Measurements from ENCODE around the gene OR4C3.
"Not testable (repeated sequence)": the region's sequence is repeated elsewhere in the genome, so short reads cannot be mapped to it uniquely, and the experiment has no call there.

OR4C3 gene

GRCh38 chr11:48324620-48325019 is at the start of gene OR4C3:
Gene OR4C3 (plus strand): TSS chr11:48324920. CDS start chr11:48325022, 102 bp downstream.
- H3K27me3 Mint-ChIP-seq; ATAC-seq (replicated peaks; ENCODE audit: extremely low read depth, poor library complexity, severe bottlenecking); H3K4me3 Mint-ChIP-seq; DNase-seq (ENCODE audit: low spot score in 2 of 2); H3K9me3 Mint-ChIP-seq; H3K36me3 Mint-ChIP-seq (ENCODE audit: insufficient read depth): not testable (repeated sequence)
- H3K4me1 Mint-ChIP-seq, result peaks cover 23% of the 10 kb centered on the region
- H3K27ac Mint-ChIP-seq (ENCODE audit: low read depth), result peak within 1 kb of the TSS; percentile 60

DNA sequence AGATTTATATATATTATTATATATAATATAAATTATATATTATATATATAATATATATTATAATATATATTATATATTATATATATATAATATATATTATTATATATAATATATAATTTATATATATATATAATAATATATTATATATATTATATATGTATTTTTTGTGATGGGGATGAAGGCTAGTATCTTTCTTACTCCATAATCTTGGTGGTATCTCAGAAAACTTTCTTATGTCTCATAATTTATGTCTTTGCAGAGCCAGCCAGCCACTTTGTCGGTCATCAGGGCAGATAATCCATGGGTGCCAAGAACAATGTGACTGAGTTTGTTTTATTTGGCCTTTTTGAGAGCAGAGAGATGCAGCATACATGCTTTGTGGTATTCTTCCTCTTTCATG is 18.8 kb upstream of the OR4C3 start, which contains the start of gene OR4S1:
Gene OR4S1, plus strand, starts transcription at position 301 of the 400 bp plus-strand sequence. Its CDS starts 0 bp downstream, at position 301.
- H3K4me3 Mint-ChIP-seq, result no peak within 1 kb of the TSS
- no peak for ATAC-seq (replicated peaks; ENCODE audit: extremely low read depth, poor library complexity, severe bottlenecking)
- H3K4me1 Mint-ChIP-seq, result no peaks in the 10 kb centered on the region

GRCh38 chr11:48307760-48308386 is 16.8 kb upstream of the OR4C3 start:
- no peaks in the 10 kb centered on the region for H3K4me1 Mint-ChIP-seq
- DNase-seq (ENCODE audit: low spot score in 2 of 2) (peak; percentile 36 to 41), ATAC-seq (replicated peaks; ENCODE audit: extremely low read depth, poor library complexity, severe bottlenecking) (no peak)
- no peak overlapping the region for H3K27ac Mint-ChIP-seq (ENCODE audit: low read depth)
- H3K9me3 Mint-ChIP-seq, result no peaks in the 10 kb centered on the region
- H3K36me3 Mint-ChIP-seq (ENCODE audit: insufficient read depth), result no peaks in the 10 kb centered on the region
- H3K4me3 Mint-ChIP-seq, result no peak overlapping the region
- H3K27me3 Mint-ChIP-seq, result peaks cover 36% of the 10 kb centered on the region

More for the DNA sequence above, 18.8 kb upstream of the OR4C3 start, which contains the start of gene OR4S1:
- no peaks in the 10 kb centered on the region for H3K9me3 Mint-ChIP-seq
- DNase-seq (ENCODE audit: low spot score in 2 of 2), result no peak
- H3K36me3 Mint-ChIP-seq (ENCODE audit: insufficient read depth), result no peaks in the 10 kb centered on the region
- H3K27me3 Mint-ChIP-seq, result peaks cover 36% of the 10 kb centered on the region
- no peak within 1 kb of the TSS for H3K27ac Mint-ChIP-seq (ENCODE audit: low read depth)

- not testable (repeated sequence) for H3K4me1 Mint-ChIP-seq; DNase-seq (ENCODE audit: low spot score in 2 of 2); H3K36me3 Mint-ChIP-seq (ENCODE audit: insufficient read depth); H3K9me3 Mint-ChIP-seq; ATAC-seq (replicated peaks; ENCODE audit: extremely low read depth, poor library complexity, severe bottlenecking); H3K4me3 Mint-ChIP-seq; H3K27ac Mint-ChIP-seq (ENCODE audit: low read depth)
- peaks cover 13% of the 10 kb centered on the region for H3K27me3 Mint-ChIP-seq
These were observed 11.1 kb upstream of the OR4C3 start for GRCh38 chr11:48313590-48313989.

DNA sequence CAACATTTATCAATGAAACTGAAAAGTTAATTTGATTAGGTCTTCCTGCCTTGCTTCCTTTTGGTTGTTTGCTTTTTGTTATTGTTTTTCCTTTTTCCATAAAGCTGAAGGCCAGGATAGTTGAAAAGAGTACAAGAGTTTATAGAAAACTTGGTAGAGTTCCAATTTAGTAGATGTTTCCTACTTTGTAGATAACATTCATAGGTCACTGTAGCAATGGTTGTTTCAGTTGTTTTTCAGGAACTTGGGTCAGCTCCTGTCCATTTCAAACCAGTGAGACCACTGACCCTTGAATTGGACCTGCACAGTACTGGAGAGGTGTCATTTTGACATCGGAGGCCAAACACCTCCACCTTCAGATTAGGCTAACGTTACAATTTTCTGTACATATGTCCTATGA is 4.9 kb upstream of the OR4C3 start:
- not testable (repeated sequence) for DNase-seq (ENCODE audit: low spot score in 2 of 2); H3K9me3 Mint-ChIP-seq; H3K4me3 Mint-ChIP-seq; ATAC-seq (replicated peaks; ENCODE audit: extremely low read depth, poor library complexity, severe bottlenecking); H3K36me3 Mint-ChIP-seq (ENCODE audit: insufficient read depth); H3K27ac Mint-ChIP-seq (ENCODE audit: low read depth); H3K4me1 Mint-ChIP-seq
- peaks cover 21% of the 10 kb centered on the region for H3K27me3 Mint-ChIP-seq

- peak overlapping the region; percentile 27 for H3K4me3 Mint-ChIP-seq
- H3K4me1 Mint-ChIP-seq, result peaks cover 30% of the 10 kb centered on the region
- H3K27ac Mint-ChIP-seq (ENCODE audit: low read depth), result peak overlapping the region; percentile 78
- peaks cover 6% of the 10 kb centered on the region for H3K9me3 Mint-ChIP-seq
- peaks cover 2% of the 10 kb centered on the region for H3K36me3 Mint-ChIP-seq (ENCODE audit: insufficient read depth)
- peak; percentile 54 for ATAC-seq (replicated peaks; ENCODE audit: extremely low read depth, poor library complexity, severe bottlenecking)
- H3K27me3 Mint-ChIP-seq, result no peaks in the 10 kb centered on the region
- no peak for DNase-seq (ENCODE audit: low spot score in 2 of 2)
These were observed 16.7 kb downstream of the OR4C3 start for GRCh38 chr11:48341466-48341865.

GRCh38 chr11:48342505-48342904 is 17.8 kb downstream of the OR4C3 start:
- H3K4me1 Mint-ChIP-seq, result peaks cover 39% of the 10 kb centered on the region
- ATAC-seq (replicated peaks; ENCODE audit: extremely low read depth, poor library complexity, severe bottlenecking); H3K36me3 Mint-ChIP-seq (ENCODE audit: insufficient read depth); H3K4me3 Mint-ChIP-seq; DNase-seq (ENCODE audit: low spot score in 2 of 2); H3K27me3 Mint-ChIP-seq; H3K27ac Mint-ChIP-seq (ENCODE audit: low read depth): not testable (repeated sequence)
- H3K9me3 Mint-ChIP-seq, result peaks cover 12% of the 10 kb centered on the region

DNA sequence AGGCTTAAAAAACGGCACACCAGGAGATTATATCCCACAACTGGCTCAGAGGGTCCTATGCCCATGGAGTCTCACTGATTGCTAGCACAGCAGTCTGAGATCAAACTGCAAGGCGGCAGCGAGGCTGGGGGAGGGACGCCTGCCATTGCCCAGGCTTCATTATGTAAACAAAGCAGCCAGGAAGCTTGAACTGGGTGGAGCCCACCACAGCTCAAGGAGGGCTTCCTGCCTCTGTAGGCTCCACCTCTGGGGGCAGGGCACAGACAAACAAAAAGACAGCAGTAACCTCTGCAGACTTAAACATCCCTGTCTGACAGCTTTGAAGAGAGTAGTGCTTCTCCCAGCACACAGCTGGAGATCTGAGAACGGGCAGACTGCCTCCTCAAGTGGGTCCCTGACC is 21.6 kb downstream of the OR4C3 start:
- peak in 1 of 2 donors; percentile 36 for DNase-seq (ENCODE audit: low spot score in 2 of 2)
- not testable (repeated sequence) for ATAC-seq (replicated peaks; ENCODE audit: extremely low read depth, poor library complexity, severe bottlenecking); H3K27me3 Mint-ChIP-seq; H3K36me3 Mint-ChIP-seq (ENCODE audit: insufficient read depth)
- Mint-ChIP-seq H3K4me3 (peak overlapping the region; percentile 22), H3K27ac (ENCODE audit: low read depth) (peak overlapping the region; percentile 88), H3K4me1 (peaks cover 35% of the 10 kb centered on the region), H3K9me3 (peaks cover 19% of the 10 kb centered on the region)

GRCh38 chr11:48354013-48354412 is 29.3 kb downstream of the OR4C3 start:
- H3K4me1 Mint-ChIP-seq, result peaks cover under 1% of the 10 kb centered on the region
- DNase-seq (ENCODE audit: low spot score in 2 of 2), result no peak
- peaks cover 10% of the 10 kb centered on the region for H3K27me3 Mint-ChIP-seq
- no peak for ATAC-seq (replicated peaks; ENCODE audit: extremely low read depth, poor library complexity, severe bottlenecking)
- H3K4me3 Mint-ChIP-seq, result no peak overlapping the region
- H3K27ac Mint-ChIP-seq (ENCODE audit: low read depth), result no peak overlapping the region
- peaks cover 10% of the 10 kb centered on the region for H3K9me3 Mint-ChIP-seq
- no peaks in the 10 kb centered on the region for H3K36me3 Mint-ChIP-seq (ENCODE audit: insufficient read depth)

GRCh38 chr11:48354677-48355076 is 30.0 kb downstream of the OR4C3 start:
- Mint-ChIP-seq H3K36me3 (ENCODE audit: insufficient read depth) (no peaks in the 10 kb centered on the region), H3K4me1 (no peaks in the 10 kb centered on the region), H3K4me3 (no peak overlapping the region), H3K27ac (ENCODE audit: low read depth) (no peak overlapping the region), H3K9me3 (peaks cover 12% of the 10 kb centered on the region), H3K27me3 (peaks cover 10% of the 10 kb centered on the region)
- ATAC-seq (replicated peaks; ENCODE audit: extremely low read depth, poor library complexity, severe bottlenecking), result no peak
- DNase-seq (ENCODE audit: low spot score in 2 of 2), result no peak

GRCh38 chr11:48361289-48361688 is 36.6 kb downstream of the OR4C3 start:
- not testable (repeated sequence) for H3K27ac Mint-ChIP-seq (ENCODE audit: low read depth); H3K4me1 Mint-ChIP-seq; DNase-seq (ENCODE audit: low spot score in 2 of 2)

GRCh38 chr11:48366365-48366764 is 41.6 kb downstream of the OR4C3 start, which contains the start of gene OR4C5:
Gene OR4C5 (minus strand): TSS chr11:48366465. CDS start chr11:48366465, 0 bp downstream.
- H3K4me3 Mint-ChIP-seq, result no peak within 1 kb of the TSS
- H3K27ac Mint-ChIP-seq (ENCODE audit: low read depth), result no peak within 1 kb of the TSS
- no peaks in the 10 kb centered on the region for H3K9me3 Mint-ChIP-seq
- no peaks in the 10 kb centered on the region for H3K36me3 Mint-ChIP-seq (ENCODE audit: insufficient read depth)
- no peaks in the 10 kb centered on the region for H3K27me3 Mint-ChIP-seq
- H3K4me1 Mint-ChIP-seq, result no peaks in the 10 kb centered on the region
- DNase-seq (ENCODE audit: low spot score in 2 of 2) (no peak), ATAC-seq (replicated peaks; ENCODE audit: extremely low read depth, poor library complexity, severe bottlenecking) (no peak)

More at GRCh38 chr11:48361289-48361688, 36.6 kb downstream of the OR4C3 start:
- H3K9me3 Mint-ChIP-seq, result peaks cover 12% of the 10 kb centered on the region
- H3K27me3 Mint-ChIP-seq; H3K4me3 Mint-ChIP-seq; ATAC-seq (replicated peaks; ENCODE audit: extremely low read depth, poor library complexity, severe bottlenecking); H3K36me3 Mint-ChIP-seq (ENCODE audit: insufficient read depth): not testable (repeated sequence)

Data from central memory CD8-positive, alpha-beta T cell (primary cell).